ENCODE data around the gene AHCYL2. TPM values are rescaled to one million over a fixed set of nuclear protein-coding genes. Genes with fewer than 3 reads are reported as not detected.
A peak's percentile ranks its signal among the peaks of the same experiment; 100 is the strongest.

AHCYL2 gene
- total and polyA plus RNA-seq, 2 experiments from 2014 or later = 7.8 to 29.4 TPM

DNA sequence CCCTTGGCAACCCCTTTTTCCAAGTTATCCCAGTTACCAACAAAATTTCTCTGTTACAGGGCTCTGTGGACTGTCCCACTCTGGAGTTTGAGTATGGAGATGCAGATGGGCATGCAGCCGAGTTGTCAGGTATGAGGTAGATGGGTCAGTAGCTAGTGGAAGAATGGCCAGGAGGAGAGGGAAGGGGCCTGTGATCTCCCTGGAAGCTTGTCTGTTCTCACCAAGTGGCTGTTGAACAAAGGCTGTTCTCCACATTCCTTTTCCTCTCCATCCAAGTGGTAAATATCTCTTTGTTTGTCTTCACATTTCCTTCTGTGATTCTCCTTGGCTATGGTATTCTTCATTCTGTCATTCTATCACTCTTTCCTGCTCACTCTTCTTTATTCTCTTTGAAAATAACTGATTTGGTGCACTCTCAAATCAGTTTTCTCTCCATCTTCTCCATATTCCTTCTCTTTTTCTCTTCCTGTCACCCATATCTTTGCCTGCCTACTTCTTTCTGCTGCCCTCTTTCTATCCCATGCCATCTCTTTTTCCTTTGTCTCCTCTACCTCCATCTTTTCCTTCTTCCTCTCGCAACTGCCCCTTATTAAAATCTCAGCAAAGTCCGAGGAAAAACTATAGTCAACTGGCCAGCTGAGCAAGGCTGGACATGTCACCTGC is 215.3 kb downstream of the AHCYL2 start:
- Histone ChIP-seq H3K9me2 (ENCODE audit: insufficient read depth) (no peaks in the 10 kb centered on the region), H3F3A (replicated peaks; ENCODE audit: low read depth) (no peaks in the 10 kb centered on the region), H3K36me3 (ENCODE audit: insufficient read depth) (peaks cover 4% of the 10 kb centered on the region; the same call in 1 of the 2 replicates), H3K4me3 (no peak overlapping the region), H3K4me1 (ENCODE audit: insufficient read depth) (peaks cover 5% of the 10 kb centered on the region; the same call in 1 of the 2 replicates), H3K79me2 (replicated peaks; ENCODE audit: insufficient read depth) (peaks cover 13% of the 10 kb centered on the region; the same call in 1 of the 2 replicates), H3K4me2 (no peak overlapping the region), H4K20me1 (replicated peaks; ENCODE audit: insufficient read depth) (peaks cover 24% of the 10 kb centered on the region), H3K27ac (ENCODE audit: low read depth) (peak overlapping the region; percentile 72; the same call in 1 of the 2 replicates), H3K27me3 (ENCODE audit: insufficient read depth) (peaks cover 12% of the 10 kb centered on the region), H2AFZ (no peak overlapping the region)
- Mint-ChIP-seq H3K9me3 (no peaks in the 10 kb centered on the region), H3K36me3 (ENCODE audit: low read depth) (peaks cover 13% of the 10 kb centered on the region), H3K4me3 (no peak overlapping the region), H3K27ac (no peak overlapping the region), H3K4me1 (peaks cover 11% of the 10 kb centered on the region; the same call in 2 of the 3 replicates), H3K27me3 (ENCODE audit: insufficient read depth, low read depth, poor library complexity) (no peaks in the 10 kb centered on the region)
- DNase-seq (ENCODE audit: low spot score) = peak; percentile 10
- no peak for ATAC-seq
- no peak for TF ChIP-seq EZH2phosphoT487 (IDR thresholded peaks at IDR 0.05; ENCODE audit: unreplicated experiment)
- TF ChIP-seq, protein P1, sequence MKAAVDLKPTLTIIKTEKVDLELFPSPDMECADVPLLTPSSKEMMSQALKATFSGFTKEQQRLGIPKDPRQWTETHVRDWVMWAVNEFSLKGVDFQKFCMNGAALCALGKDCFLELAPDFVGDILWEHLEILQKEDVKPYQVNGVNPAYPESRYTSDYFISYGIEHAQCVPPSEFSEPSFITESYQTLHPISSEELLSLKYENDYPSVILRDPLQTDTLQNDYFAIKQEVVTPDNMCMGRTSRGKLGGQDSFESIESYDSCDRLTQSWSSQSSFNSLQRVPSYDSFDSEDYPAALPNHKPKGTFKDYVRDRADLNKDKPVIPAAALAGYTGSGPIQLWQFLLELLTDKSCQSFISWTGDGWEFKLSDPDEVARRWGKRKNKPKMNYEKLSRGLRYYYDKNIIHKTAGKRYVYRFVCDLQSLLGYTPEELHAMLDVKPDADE (IDR thresholded peaks at IDR 0.05) = no peak
- TF ChIP-seq NANOG (IDR thresholded peaks at IDR 0.05; ENCODE audit: borderline replicate concordance) = no peak
- TF ChIP-seq, protein P2, sequence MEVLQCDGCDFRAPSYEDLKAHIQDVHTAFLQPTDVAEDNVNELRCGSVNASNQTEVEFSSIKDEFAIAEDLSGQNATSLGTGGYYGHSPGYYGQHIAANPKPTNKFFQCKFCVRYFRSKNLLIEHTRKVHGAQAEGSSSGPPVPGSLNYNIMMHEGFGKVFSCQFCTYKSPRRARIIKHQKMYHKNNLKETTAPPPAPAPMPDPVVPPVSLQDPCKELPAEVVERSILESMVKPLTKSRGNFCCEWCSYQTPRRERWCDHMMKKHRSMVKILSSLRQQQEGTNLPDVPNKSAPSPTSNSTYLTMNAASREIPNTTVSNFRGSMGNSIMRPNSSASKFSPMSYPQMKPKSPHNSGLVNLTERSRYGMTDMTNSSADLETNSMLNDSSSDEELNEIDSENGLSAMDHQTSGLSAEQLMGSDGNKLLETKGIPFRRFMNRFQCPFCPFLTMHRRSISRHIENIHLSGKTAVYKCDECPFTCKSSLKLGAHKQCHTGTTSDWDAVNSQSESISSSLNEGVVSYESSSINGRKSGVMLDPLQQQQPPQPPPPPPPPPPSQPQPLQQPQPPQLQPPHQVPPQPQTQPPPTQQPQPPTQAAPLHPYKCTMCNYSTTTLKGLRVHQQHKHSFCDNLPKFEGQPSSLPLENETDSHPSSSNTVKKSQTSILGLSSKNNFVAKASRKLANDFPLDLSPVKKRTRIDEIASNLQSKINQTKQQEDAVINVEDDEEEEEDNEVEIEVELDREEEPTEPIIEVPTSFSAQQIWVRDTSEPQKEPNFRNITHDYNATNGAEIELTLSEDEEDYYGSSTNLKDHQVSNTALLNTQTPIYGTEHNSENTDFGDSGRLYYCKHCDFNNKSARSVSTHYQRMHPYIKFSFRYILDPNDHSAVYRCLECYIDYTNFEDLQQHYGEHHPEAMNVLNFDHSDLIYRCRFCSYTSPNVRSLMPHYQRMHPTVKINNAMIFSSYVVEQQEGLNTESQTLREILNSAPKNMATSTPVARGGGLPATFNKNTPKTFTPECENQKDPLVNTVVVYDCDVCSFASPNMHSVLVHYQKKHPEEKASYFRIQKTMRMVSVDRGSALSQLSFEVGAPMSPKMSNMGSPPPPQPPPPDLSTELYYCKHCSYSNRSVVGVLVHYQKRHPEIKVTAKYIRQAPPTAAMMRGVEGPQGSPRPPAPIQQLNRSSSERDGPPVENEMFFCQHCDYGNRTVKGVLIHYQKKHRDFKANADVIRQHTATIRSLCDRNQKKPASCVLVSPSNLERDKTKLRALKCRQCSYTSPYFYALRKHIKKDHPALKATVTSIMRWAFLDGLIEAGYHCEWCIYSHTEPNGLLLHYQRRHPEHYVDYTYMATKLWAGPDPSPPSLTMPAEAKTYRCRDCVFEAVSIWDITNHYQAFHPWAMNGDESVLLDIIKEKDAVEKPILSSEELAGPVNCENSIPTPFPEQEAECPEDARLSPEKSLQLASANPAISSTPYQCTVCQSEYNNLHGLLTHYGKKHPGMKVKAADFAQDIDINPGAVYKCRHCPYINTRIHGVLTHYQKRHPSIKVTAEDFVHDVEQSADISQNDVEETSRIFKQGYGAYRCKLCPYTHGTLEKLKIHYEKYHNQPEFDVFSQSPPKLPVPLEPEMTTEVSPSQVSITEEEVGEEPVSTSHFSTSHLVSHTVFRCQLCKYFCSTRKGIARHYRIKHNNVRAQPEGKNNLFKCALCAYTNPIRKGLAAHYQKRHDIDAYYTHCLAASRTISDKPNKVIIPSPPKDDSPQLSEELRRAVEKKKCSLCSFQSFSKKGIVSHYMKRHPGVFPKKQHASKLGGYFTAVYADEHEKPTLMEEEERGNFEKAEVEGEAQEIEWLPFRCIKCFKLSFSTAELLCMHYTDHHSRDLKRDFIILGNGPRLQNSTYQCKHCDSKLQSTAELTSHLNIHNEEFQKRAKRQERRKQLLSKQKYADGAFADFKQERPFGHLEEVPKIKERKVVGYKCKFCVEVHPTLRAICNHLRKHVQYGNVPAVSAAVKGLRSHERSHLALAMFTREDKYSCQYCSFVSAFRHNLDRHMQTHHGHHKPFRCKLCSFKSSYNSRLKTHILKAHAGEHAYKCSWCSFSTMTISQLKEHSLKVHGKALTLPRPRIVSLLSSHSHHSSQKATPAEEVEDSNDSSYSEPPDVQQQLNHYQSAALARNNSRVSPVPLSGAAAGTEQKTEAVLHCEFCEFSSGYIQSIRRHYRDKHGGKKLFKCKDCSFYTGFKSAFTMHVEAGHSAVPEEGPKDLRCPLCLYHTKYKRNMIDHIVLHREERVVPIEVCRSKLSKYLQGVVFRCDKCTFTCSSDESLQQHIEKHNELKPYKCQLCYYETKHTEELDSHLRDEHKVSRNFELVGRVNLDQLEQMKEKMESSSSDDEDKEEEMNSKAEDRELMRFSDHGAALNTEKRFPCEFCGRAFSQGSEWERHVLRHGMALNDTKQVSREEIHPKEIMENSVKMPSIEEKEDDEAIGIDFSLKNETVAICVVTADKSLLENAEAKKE (CRISPR knock-in tag; IDR thresholded peaks at IDR 0.05) = no peak
- TF ChIP-seq POLR2AphosphoS5 (IDR thresholded peaks at IDR 0.05; ENCODE audit: low read depth) = no peak
- TF ChIP-seq, protein P3, sequence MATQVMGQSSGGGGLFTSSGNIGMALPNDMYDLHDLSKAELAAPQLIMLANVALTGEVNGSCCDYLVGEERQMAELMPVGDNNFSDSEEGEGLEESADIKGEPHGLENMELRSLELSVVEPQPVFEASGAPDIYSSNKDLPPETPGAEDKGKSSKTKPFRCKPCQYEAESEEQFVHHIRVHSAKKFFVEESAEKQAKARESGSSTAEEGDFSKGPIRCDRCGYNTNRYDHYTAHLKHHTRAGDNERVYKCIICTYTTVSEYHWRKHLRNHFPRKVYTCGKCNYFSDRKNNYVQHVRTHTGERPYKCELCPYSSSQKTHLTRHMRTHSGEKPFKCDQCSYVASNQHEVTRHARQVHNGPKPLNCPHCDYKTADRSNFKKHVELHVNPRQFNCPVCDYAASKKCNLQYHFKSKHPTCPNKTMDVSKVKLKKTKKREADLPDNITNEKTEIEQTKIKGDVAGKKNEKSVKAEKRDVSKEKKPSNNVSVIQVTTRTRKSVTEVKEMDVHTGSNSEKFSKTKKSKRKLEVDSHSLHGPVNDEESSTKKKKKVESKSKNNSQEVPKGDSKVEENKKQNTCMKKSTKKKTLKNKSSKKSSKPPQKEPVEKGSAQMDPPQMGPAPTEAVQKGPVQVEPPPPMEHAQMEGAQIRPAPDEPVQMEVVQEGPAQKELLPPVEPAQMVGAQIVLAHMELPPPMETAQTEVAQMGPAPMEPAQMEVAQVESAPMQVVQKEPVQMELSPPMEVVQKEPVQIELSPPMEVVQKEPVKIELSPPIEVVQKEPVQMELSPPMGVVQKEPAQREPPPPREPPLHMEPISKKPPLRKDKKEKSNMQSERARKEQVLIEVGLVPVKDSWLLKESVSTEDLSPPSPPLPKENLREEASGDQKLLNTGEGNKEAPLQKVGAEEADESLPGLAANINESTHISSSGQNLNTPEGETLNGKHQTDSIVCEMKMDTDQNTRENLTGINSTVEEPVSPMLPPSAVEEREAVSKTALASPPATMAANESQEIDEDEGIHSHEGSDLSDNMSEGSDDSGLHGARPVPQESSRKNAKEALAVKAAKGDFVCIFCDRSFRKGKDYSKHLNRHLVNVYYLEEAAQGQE (IDR thresholded peaks at IDR 0.05; ENCODE audit: unreplicated experiment) = no peak
- no peak for TF ChIP-seq ZNF331 (CRISPR knock-in tag; IDR thresholded peaks at IDR 0.05; ENCODE audit: low read depth)
- no peak for TF ChIP-seq CREB1 (CRISPR knock-in tag; IDR thresholded peaks at IDR 0.05; ENCODE audit: low read depth)
- no peak for TF ChIP-seq STAT1 (IDR thresholded peaks at IDR 0.05; ENCODE audit: unreplicated experiment)
- TF ChIP-seq JUNB (IDR thresholded peaks at IDR 0.05; ENCODE audit: unreplicated experiment) = no peak
- TF ChIP-seq, protein P4, sequence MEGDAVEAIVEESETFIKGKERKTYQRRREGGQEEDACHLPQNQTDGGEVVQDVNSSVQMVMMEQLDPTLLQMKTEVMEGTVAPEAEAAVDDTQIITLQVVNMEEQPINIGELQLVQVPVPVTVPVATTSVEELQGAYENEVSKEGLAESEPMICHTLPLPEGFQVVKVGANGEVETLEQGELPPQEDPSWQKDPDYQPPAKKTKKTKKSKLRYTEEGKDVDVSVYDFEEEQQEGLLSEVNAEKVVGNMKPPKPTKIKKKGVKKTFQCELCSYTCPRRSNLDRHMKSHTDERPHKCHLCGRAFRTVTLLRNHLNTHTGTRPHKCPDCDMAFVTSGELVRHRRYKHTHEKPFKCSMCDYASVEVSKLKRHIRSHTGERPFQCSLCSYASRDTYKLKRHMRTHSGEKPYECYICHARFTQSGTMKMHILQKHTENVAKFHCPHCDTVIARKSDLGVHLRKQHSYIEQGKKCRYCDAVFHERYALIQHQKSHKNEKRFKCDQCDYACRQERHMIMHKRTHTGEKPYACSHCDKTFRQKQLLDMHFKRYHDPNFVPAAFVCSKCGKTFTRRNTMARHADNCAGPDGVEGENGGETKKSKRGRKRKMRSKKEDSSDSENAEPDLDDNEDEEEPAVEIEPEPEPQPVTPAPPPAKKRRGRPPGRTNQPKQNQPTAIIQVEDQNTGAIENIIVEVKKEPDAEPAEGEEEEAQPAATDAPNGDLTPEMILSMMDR (conservative IDR thresholded peaks at IDR 0.05; ENCODE audit: low read depth in 2 of 2) = no peak
- TF ChIP-seq ZNF114 (CRISPR knock-in tag; IDR thresholded peaks at IDR 0.05) = no peak
- no peak for TF ChIP-seq EZH2 (IDR thresholded peaks at IDR 0.05; ENCODE audit: low read depth, unreplicated experiment)

All from GM23338 (cell line).